GM21528 (cell line): Measurements from ENCODE around the gene BUD31.
"Not testable (repeated sequence)": the region's sequence is repeated elsewhere in the genome, so short reads cannot be mapped to it uniquely, and the experiment has no call there.

ENCODE experiments used
- ATAC-seq: cut with Tn5 transposase; IDR thresholded peaks from one replicate; pipeline ENCODE4 v1.9.1; 2021; ENCODE audit warnings: mild to moderate bottlenecking, moderate library complexity; ENCODE audit not compliant: unreplicated experiment, low FRiP score

BUD31 gene

DNA sequence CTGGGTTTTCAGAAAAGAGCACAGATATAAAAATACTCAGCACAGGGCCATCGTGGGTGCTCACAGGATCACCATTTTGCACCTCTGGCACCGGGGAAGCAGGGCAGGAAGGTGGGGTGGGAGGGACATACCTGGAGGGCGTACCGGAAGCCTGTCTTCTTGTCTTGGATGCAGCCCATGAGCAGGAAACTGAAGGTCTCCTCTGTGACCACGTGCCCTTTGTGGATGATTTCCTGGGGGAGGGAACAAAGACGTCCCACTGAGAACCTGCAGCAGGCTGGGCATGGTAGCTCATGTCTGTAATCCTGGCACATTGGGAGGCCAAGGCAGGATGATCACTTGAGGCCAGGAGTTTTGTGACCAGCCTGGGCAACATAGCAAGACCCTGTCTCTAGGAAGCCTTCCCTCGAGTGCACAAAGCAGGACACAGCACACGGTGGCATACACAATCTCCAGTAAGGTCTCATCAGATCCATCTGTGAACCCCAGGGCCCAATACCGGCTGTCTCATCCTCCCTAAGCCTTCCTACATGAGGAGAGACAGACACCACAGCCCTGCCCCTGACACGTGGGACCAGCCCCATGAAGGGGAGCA, 20.3 kb downstream of the BUD31 start:
- no peak for ATAC-seq

DNA sequence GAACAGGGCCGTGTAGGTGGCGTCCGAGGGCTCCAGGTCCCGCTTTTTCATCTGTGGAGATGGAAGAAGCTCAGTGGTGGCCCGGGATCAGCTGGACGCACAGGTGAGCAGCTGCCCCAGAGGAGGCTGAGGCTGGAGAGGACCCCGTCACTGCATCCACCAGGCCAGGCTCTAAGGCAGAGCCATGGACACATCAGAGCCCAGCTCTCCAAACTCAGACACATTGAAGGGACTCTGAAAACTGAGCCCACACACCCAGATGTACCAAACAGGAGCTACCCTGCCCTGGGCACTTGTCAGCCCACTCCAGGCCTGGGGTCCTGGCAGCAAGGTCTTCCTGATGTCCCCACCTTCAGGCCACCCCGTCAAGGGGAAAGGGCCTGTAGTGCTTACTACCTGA, 21.0 kb downstream of the BUD31 start:
- ATAC-seq = no peak

DNA sequence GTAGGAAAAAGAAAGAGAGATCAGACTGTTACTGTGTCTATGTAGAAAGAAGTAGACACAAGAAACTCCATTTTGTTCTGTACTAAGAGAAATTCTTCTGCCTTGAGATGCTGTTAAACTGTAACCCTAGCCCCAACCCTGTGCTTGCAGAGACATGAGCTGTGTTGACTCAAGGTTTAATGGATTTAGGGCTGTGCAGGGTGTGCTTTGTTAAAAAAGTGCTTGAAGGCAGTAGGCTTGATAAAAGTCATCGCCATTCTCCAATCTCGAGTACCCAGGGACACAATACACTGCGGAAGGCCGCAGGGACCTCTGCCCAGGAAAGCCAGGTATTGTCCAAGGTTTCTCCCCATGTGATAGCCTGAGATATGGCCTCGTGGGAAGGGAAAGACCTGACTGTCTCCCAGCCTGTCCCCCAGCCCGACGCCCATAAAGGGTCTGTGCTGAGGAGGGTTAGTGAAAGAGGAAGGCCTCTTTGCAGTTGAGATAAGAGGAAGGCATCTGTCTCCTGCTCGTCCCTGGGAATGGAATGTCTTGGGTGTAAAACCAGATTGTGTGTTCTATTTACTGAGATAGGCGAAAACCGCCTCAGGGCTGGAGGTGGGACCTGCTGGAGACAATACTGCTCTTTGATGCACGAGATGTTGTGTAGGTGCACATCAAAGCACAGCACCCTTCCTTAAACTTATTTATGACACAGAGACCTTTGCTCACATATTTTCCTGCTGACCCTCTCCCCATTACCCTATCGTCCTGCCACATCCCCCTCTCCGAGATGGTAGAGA, 23.2 kb downstream of the BUD31 start:
- not testable (repeated sequence) for ATAC-seq

DNA sequence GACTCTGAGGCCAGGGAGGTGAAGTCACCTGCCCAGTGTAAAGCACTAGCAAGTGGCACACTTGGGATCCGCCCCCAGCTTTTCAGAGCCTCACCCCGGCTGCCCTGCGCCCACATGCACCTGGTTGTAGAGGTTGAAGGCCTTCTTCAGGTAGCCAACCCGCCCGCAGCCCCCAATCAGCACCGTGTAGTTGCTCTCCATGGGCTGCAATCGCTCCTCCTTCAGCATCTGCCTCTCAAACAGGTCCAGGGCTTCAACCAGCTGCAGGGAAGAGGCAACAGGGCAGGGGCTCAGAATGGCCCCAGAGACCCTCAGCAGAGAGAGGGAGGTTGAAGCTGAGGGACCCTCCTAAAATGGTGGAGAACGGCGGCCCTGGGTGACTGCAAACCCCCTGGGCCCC, 24.4 kb downstream of the BUD31 start:
- ATAC-seq = no peak

DNA sequence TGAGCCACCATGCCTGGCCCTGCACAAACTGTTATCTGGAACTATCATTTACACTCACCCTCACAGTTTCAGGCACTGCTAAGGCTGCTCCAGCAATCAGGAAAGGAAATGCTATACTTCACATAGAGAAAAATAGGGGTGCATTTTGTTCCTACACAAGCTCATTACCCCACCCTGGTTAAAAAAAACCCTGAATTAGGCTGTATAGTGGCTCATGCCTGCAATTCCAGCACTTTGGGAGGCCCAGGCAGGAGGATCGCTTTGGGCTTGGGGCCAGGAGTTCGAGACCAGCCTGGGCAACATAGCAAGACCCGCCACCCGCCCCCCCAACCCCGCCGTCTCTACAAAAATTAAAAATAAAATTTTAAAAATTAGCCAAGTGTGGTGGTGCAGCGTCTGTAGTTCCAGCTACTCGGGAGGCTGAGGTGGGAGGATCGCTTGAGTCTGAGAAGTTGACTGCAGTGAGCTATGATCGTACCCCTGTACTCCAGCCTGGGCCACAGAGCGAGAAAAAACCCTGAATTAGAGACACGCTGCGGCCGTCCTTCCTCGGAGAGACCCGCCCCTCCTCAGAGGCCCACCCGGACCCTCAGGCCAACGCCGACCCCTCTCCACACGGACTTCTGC, 29.3 kb downstream of the BUD31 start:
- ATAC-seq = no peak

DNA sequence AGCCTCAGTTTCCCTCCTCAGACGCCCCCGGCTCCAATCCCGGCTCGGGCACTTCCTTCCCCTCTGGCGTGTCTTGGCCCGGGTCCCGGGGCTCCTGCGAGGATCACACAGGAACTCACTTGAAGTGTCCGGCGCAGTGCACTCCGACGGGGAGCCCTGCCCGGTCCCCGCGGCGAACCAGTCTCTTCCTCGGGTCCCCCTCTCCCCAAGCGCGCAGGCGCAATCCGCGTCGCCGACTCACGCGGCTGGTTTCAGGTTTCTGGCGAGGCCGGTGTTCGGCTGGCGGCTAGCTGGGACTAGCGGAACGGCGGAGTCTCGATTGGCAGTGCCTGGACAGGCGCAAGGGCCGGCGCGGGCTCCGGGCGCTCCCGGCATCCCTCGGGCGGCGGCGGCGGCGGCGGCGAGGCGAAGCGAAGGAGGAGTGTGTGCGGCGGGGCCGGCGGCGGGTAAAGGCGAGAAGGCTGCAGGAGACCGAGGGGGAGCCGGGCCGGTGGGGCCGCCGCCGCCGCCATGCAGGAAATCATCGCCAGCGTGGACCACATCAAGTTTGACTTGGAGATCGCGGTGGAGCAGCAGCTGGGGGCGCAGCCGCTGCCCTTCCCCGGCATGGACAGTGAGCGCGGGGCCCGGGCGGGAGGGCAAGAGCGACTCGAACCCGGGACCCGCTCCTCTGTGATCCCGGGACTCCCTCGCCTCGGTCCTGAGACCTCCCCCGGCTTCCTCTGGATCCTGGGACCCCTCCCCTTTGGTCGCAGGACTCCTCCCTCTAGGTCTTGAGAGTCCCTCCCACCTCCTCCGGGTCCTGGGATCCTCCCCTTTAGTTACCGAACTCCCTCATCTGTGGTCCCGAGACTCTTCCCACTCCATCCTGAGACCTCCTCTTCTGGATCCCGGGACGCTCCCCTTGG, 30.1 kb downstream of the BUD31 start, which contains the start of the genes CPSF4 and PTCD1:
Gene CPSF4, plus strand, starts transcription at position 371 of the 908 bp plus-strand sequence. Its CDS starts 140 bp downstream, at position 511.
Gene PTCD1, minus strand, starts transcription at position 226 of the 908 bp plus-strand sequence. CDS start 3,556 bp downstream, outside the sequence.
- peak; percentile 86 for ATAC-seq

DNA sequence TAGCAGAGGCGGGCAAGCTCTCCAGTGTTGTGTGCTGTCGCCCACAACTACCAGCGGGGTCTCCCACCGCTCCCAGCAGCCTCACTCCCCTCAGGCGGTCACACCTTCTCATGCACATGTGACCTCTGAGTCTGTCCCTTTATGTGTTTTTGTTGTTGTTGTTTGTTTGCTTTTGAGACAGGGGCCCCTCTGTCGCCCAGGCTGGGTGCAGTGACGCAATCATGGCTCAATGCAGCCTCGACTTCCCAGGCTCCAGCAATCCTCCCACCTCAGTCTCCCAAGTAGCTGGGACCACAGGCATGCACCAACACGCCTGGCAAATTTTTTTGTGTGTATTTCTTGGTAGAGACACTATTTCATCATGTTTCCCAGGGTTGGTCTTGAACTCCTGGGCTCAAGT, 31.4 kb downstream of the BUD31 start:
- no peak for ATAC-seq

DNA sequence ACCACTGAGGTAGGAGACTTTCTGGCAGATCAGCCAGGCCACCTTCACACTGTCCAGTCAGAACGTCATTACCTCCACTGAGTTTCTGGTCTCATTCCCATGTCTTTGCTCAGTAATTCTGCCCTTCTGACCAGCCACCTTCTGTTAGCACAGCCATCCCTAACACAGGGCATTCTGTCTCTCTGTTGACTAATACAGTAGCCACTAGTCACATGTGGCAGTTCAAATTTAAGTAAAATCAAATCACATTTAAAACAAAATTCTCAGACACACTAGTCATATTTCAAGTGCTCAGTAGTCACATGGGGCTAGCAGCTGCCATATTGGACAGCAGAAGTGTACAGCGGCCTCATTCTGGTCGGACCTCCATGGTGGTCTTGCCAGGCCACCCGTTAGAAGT, 37.3 kb downstream of the BUD31 start:
- no peak for ATAC-seq

DNA sequence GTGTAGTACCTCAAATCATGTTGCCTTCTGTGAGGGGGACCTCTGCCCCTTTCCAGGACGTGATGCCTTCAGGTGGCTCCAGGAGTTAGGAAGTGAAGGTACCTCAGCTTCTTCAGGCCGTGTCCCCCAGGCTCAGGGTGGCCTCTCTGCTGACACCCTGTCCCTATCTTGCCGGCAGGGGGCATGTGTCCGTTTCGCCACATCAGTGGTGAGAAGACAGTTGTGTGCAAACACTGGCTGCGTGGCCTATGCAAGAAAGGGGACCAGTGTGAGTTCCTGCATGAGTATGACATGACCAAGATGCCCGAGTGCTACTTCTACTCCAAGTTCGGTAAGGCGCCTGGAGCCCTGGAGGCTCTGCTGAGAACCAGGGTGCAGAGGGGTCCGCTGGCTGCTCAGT, 39.2 kb downstream of the BUD31 start:
- ATAC-seq = no peak

DNA sequence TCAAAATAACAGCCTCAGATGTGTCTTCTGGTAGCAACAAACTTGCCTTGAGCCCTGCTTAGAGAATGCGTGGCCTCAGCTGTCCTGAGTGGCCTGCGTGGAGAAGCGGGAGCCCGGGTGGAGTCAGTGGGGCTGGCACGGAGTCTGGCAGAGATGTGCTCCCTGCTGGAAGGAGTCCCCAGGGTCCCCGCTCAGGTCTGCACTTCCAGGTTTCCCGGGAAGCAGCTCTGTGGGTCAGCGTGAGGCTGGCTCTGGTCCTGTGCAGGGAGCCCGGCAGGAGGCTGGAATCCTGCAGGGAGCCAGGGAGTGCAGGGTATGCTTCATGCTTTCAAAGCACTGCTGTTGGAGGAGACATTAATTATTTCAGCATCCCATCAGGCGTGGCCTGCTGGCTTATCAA, 40.1 kb downstream of the BUD31 start:
- ATAC-seq = no peak

DNA sequence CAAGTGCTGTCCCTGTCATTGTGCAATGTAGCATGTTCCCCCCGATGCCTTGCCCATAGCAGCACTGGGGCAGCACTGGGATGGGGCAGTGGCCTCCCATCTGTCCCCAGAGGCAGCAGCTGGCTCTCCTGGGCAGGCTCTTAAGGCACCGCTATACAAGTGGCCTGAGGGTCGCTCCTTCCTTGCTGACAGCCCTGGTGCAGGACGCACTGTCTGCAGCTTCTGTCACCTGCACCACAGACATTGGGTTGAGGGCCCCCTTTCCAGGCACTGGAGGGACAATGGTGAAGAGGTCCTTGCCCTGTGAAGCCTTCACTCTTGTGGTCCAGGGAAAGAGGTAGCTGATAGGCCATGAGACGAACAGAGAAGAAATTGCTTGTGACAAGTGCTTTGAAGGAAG, 40.6 kb downstream of the BUD31 start:
- no peak for ATAC-seq

DNA sequence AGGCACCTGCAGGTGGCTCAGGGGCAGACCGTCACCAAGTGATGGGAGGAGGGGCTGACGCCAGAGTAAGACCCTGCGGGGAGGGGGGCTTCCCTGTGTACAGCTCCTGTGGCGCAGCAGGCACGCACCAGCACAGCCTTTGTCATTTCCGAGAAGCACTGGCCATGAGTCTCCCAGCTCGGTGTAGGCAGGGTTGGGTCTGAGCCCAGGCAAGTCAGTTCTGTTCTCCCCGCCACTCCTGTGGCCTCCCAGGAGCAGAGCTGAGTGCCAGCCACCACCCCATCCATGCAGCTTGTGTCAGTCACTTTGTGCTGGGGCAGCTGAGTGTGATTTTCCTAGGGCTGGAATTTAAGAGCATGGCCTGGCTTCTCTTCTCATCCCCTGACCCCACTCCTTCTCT, 43.2 kb downstream of the BUD31 start:
- no peak for ATAC-seq

DNA sequence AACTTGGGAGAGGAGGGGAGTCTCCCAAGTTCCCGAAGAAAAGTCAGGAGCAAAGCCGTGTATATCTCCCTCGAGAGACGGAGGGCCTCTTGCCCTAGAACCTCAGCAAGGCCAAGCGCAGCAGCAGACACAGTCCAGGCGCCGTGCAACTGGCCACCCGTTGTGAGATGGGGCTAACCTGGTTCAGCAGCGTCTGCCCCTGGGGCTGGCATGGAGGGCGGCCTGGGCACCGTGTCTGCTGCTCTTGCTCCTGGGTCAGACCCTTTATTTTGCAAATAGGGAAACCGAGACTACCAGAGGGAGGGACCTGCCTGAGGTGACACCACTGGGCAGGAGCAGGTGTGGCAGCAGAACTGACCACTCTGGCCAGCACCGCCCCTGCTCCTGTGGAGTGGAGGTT, 43.8 kb downstream of the BUD31 start:
- no peak for ATAC-seq

DNA sequence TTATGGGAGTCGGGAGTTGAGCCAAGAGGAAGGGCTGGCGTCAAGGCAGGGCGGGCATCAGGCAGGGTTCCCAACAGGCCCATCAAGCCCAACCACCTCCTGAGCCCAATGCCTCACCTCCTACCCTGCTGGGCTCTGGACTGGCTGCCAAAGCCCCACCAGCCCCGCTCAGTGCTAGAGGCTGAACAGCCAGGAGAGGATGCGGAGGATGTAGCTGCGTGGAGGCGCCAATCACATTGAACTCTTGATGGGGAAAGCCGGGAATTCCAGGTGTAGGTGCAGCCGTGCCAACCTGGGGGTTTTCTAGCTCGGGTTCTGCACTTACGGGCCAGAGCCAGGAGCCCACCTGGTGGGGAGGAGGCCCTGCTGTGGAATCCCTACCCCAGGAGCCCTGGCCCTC, 44.3 kb downstream of the BUD31 start:
- ATAC-seq = no peak

DNA sequence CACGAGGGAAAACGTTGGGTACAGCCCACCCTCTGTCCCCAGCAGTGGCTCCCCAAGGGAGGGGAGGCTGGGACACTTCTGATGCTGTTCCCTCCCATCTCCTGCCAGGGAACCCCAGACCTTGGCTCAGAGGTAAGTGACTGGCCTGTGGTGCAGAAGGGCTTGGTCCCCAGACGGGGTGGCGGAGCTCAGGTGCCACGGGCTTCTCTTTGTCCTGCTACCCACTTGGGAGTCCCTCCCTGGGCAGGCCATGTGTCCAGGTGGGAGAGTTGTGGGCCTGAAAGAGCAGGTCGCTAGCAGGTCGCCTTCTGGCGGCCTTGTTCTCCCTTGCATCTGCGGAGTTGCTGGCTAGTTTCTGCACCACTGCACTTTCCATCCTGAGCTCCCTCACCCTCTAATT, 47.1 kb downstream of the BUD31 start:
- ATAC-seq = no peak

DNA sequence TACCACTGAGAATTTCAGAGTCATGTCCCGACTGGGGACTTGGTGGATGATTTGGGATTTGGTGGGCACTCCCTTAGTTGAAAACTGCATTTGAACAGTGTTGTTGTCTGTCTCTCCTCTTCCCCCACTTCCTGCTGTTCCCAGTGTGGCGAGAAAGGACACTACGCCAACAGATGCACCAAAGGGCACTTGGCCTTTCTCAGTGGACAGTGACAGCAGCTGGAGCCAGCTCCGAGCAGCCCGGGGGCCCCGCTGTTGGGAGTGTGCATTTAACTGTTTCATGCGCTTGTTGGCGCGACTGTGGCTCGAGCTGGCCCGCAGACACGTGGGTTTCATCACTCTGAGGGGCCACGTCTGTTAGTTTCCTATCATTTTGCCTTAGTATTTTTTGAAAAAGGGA, 47.5 kb downstream of the BUD31 start:
- no peak for ATAC-seq

DNA sequence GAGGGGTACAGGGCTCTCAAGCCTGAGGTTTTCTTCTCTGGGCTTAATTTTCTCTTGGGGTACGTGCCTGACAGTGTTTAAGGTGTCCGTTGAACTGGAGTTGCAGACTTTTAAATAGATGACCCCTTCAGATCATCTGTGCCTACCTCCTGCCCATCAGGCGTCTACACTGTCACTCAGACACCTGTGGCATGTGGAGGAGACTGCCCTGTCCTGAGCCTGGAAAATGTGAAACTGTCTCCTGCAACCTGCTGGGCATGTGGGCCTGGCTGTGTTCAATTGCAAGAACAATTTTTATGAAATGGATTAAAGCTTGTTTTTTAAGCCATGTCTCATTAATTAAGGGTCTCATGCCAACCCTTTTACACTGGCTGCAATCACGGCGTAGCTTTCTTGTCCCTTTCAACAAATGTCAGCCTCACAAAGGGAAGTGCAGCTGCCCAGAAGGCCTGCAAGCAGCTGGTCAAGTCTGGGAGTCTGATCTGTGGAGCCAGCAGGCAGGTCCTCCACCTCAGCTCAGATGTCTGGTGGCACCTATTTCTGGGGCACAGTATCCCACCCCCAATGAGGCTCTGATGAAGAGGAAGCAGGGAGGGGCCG, 48.4 kb downstream of the BUD31 start:
- ATAC-seq = no peak

DNA sequence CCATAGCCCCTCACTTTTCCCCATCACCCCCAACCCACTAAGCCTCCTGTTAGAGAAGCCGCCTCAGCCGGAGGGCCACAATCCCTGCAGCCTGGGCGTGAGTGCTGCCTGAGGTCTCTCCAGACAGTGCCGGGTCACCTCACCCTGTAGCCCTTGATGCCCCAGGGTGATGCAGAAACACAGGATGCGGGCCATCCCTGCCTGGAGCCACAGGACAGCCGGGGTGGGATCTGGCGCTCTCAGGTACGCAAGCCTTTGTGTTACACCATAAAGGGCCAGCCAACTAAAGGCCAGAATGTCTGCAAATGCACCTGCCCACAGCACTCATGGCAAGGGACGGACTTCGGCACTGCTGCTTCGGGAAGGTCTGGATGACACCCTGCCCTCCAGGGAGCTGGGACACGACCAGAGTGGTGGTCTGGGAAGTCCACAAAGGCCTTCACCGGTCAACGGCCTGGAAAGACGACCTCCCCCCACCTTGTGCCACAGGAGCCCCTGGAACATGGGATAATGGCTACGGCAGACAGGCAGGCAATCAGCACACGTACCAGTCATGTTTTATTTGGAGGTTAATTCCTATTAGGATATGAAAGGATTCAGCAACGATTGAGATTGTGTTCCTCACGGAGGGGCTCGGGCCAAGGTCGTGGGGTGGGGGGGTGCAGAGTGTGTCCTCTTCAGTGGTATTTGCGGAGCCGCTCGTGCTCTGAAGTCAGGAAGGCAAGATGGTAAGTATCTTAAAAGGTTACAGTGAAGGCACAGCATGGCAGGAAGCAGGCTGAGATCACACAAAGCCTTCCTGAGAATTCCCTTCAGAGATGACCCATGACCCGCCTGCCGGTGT, 49.1 kb downstream of the BUD31 start:
- ATAC-seq = no peak

DNA sequence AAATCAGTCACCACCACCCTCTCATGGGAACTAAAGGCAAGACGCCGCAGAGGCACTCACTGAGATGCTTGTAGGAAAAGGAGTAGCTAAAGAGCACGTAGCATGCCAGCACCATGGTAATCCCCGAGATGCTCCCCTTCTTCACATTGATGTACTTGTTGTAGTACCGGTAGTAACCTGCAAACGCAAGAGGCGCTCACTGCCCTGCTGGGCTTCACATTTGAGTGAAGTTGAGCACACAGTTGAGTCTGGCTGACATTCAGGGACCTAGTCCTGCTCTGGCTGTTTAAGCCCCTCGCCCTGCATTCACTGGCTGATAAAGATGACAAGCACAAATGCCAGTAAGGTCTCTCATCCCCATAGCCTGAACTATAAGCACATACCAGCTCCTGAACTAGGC, 50.3 kb downstream of the BUD31 start:
- ATAC-seq = no peak
